ENCODE results near the gene LYL1. TPM values are rescaled to one million over a fixed set of nuclear protein-coding genes. Genes with fewer than 3 reads are reported as not detected.

LYL1 gene
- total RNA-seq, 2 experiments from 2014 or later: 66.8 to 72.5 TPM

GRCh38 chr19:13062317-13062716, 40.3 kb downstream of the LYL1 start:
- BruUV-seq (replicated peaks): no TSS peak
- H3K4me3 ChIP-seq (ENCODE audit: low read depth, low read length, poor library complexity, severe bottlenecking): no peak overlapping the region
- intact Hi-C loops (cut with micrococcal nuclease; ENCODE audit: unreplicated experiment): no loop called here
- ChIA-PET CTCF (ENCODE audit: unreplicated experiment) (interaction anchor here (0.6 to 1.8 kb wide), 2 partner anchors 85 to 89 kb away, joined by 3 to 7 read pairs; no protein-coding TSS in a partner anchor), POLR2A (interaction anchor here (0.5 kb wide), 1 partner anchor 30 kb away, joined by 4 read pairs; no protein-coding TSS in a partner anchor)
- no peaks in the 10 kb centered on the region for H3K9me3 ChIP-seq (ENCODE audit: low read length)
- no peak for DNase-seq (ENCODE audit: low spot score)
- no peaks in the 10 kb centered on the region for H4K20me1 ChIP-seq (ENCODE audit: insufficient read depth, low read length)
- H3K36me3 ChIP-seq (ENCODE audit: insufficient read depth, low read length): no peaks in the 10 kb centered on the region
- H2AFZ ChIP-seq (ENCODE audit: low read length): no peak overlapping the region
- H3K79me2 ChIP-seq (ENCODE audit: insufficient read depth, low read depth, low read length): no peaks in the 10 kb centered on the region
- H3K27ac ChIP-seq (ENCODE audit: low read depth, low read length, poor library complexity, severe bottlenecking): no peak overlapping the region
- no peak overlapping the region for H3K4me2 ChIP-seq (ENCODE audit: low read length)
- peaks cover 29% of the 10 kb centered on the region for H3K4me1 ChIP-seq (ENCODE audit: insufficient read depth, low read length, poor library complexity, severe bottlenecking)
- no peak for TF ChIP-seq EZH2phosphoT487 (IDR thresholded peaks at IDR 0.05; ENCODE audit: borderline replicate concordance, low read depth, low read length)
- TF ChIP-seq CTCF (conservative IDR thresholded peaks at IDR 0.05; ENCODE audit: low read length): no peak
- H3K9me2 ChIP-seq (ENCODE audit: insufficient read depth, low read length): no peaks in the 10 kb centered on the region

DNA sequence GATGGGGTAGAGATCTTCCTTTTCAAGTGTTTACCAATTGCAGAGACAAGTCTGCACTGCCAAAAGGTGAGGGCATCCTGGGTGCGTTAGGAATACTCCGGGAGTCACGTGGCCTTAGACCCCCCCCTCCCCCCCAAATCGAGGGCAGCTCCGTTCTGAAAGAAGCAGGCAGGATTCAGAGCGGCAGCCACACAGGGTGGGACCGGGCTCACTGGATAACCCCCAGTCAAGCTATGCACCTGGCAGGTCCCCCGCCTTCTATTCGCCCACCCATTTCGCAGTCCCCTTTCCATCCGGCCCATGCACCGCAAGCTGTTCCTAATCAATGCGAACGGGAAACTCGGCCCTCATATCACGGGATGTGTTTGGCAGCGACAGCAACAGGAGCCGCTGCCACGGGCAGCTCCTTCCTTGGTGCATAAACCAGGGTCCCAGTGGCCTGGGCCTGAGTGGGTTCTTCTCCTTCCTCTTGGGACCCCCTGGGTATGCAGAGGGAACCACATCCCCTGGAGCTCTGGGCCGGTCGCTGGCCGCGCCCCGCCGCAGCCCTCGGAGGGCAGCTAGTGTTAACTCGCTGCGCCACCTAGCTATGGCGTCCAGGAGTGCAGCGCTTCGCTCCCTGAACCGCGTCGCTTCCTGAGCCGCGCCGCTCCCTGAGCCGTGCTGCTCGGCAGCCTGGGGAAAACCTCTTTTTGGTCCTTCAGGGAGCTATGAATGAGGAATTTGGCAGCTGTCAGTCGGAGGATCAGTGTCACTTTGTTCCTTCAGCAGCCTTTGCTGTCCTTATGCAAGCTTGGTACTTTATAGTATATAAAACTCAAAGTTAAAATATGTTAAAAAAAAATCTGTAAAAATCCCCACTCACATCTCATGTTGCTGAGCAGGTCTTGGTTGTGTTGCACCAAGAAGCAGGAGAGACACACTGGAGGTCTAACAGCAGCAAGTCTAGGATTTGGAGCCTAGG, 41.4 kb downstream of the LYL1 start:
- Histone ChIP-seq H3K9me3 (ENCODE audit: low read length) (no peaks in the 10 kb centered on the region), H2AFZ (ENCODE audit: low read length) (peak overlapping the region; percentile 76), H4K20me1 (ENCODE audit: insufficient read depth, low read length) (no peaks in the 10 kb centered on the region), H3K36me3 (ENCODE audit: insufficient read depth, low read length) (no peaks in the 10 kb centered on the region), H3K4me1 (ENCODE audit: insufficient read depth, low read length, poor library complexity, severe bottlenecking) (peaks cover 29% of the 10 kb centered on the region), H3K4me3 (ENCODE audit: low read depth, low read length, poor library complexity, severe bottlenecking) (peak overlapping the region; percentile 61), H3K4me2 (ENCODE audit: low read length) (peak overlapping the region; percentile 80), H3K79me2 (ENCODE audit: insufficient read depth, low read depth, low read length) (no peaks in the 10 kb centered on the region), H3K27ac (ENCODE audit: low read depth, low read length, poor library complexity, severe bottlenecking) (no peak overlapping the region), H3K9me2 (ENCODE audit: insufficient read depth, low read length) (no peaks in the 10 kb centered on the region)
- DNase-seq (ENCODE audit: low spot score): peak; percentile 86
- CTCF ChIA-PET (ENCODE audit: unreplicated experiment): interaction anchor here (0.6 to 1.8 kb wide), 8 partner anchors 9 to 181 kb away, joined by 3 to 9 read pairs (median 4); no protein-coding TSS in a partner anchor
- no TSS peak for BruUV-seq (replicated peaks)
- intact Hi-C loops (cut with micrococcal nuclease; ENCODE audit: unreplicated experiment): loop anchor here (2.0 kb wide), 2 partner anchors 34 to 78 kb away; no protein-coding TSS in a partner anchor
- TF ChIP-seq EZH2phosphoT487 (IDR thresholded peaks at IDR 0.05; ENCODE audit: borderline replicate concordance, low read depth, low read length): no peak; the same call in 1 of the 2 replicates
- TF ChIP-seq CTCF (conservative IDR thresholded peaks at IDR 0.05; ENCODE audit: low read length): peak; percentile 95
- POLR2A ChIA-PET: interaction anchor here (0.6 to 0.7 kb wide), 2 partner anchors 14 to 16 kb away, joined by 3 read pairs; no protein-coding TSS in a partner anchor
